H4 (cell line): ENCODE results near the gene NOL4L. TPM values are rescaled to one million over a fixed set of nuclear protein-coding genes. Genes with fewer than 3 reads are reported as not detected.

ENCODE experiments used
- DNase-seq: peaks from one replicate; pipeline ENCODE4 v3.0.0-alpha.2; 2015; ENCODE audit warnings: low spot score
- total RNA-seq: library from RNA; depleted of rRNA; stranded (reverse); fragments of >200 nt; shearing (Covaris generic); gene quantifications from 2 replicates; pipeline ENCODE4 v1.2.3, GENCODE V29; 2014

The NOL4L gene
- total RNA-seq, 1 experiment from 2014 or later, result 10.6 TPM

DNA sequence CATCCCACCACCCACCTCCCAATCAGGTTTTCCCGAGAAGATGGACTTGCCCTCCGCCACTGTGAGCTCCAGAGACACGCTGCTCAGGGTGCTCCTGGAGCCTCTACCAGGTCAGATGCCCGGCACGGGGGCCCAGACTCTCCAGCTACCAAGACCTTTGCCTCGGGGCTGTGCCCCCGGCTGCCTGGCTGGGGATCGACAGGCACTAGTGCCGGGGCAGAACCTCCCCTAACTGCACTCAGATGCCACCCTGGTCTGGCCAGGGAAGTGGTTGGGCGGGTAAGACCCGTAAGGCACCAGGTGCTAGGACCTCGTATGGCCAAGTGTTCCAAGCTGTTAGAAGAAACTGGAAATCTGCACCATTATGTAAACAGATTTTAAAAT is 126.3 kb downstream of the NOL4L start:
- no peak for DNase-seq

DNA sequence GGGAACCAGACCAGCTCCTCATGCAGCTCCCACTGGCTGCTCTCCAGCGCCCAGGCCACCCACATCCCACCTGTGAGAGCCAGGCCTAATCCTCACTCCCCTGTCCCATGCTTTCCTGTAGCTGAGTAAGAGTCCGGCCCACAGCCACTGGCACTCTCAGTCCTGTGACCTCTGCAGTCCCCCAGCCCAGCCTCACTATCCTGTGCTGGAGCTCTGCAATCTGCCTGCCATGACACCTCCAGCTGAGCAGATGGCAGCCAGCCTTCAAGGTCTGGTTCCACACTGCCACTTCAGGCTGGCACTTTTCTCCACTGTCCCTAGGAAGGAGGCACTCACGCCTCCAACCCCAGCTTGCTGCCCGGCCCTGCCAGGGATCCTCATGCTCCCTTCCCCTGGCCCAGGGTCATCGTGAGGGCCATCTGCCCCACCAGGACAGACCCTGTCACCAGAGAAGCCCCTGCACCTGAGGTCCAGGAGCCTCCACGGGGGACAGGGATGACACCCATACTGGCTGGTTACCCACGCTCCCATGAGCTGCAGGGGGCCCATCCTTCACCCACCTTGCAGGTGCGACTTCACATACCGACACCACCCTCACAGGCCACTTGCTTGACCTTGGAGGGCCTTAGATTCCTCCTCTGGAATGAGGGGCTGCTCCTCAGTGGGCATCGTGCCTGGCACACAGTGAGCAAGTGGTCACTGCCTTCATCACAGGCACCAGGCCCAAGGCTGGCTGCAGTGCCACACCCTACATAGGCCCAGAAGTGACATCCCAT is 126.9 kb downstream of the NOL4L start:
- no peak for DNase-seq

DNA sequence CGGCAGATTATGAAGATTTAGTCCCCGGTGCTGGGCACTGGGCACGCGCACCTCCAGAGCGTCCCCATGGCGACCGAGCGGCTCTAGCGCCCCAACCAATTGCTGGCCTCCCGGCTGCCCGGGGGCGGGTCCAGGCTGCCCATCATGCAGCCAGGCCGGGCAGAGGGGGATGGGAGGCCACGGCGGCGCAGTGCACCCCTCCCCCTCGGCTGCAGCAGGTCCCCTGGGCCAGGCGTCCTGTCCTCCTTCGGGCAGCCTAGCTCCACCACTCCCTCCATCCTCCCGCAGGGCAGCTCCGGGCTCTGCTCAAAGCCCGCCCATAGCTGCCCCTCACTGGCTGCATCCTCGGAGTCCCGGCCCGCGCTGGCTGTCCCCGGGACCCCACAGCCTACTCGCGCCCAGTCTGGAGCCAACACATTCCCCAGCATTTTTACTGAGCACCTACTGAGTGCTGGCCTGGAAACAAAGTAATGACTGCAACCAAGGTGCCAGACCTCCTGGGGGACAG is 127.6 kb downstream of the NOL4L start:
- no peak for DNase-seq

DNA sequence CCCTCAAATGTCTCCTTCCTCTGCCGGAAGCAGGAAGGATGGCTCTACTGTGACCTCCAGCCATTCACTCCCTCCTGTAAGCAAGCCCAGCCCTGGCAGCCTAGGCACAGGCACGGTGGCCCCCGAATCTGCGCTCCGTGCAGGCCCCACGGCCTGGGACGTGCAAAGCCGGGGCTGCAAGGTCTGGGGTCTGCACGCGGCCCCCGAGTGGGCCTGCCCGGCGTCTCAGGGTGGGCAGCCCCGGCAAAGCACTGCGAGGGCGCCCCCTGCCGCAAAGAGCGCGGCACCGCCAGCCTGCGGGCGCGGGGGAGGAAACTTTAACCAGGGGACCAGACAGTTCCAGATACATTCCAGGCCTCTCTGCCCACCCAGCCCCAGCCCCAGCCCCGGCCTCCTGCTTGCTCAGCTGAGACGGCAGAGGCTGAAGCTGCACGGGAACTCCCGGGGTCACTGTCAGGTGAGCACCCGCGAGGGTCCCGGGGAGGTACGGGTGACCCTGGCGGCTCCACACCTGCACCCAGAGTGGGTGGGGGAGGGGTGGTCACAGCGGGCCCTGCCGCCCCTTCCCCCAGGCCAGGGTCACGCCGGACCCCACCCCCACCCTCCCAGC is 128.2 kb downstream of the NOL4L start:
- DNase-seq, result no peak

DNA sequence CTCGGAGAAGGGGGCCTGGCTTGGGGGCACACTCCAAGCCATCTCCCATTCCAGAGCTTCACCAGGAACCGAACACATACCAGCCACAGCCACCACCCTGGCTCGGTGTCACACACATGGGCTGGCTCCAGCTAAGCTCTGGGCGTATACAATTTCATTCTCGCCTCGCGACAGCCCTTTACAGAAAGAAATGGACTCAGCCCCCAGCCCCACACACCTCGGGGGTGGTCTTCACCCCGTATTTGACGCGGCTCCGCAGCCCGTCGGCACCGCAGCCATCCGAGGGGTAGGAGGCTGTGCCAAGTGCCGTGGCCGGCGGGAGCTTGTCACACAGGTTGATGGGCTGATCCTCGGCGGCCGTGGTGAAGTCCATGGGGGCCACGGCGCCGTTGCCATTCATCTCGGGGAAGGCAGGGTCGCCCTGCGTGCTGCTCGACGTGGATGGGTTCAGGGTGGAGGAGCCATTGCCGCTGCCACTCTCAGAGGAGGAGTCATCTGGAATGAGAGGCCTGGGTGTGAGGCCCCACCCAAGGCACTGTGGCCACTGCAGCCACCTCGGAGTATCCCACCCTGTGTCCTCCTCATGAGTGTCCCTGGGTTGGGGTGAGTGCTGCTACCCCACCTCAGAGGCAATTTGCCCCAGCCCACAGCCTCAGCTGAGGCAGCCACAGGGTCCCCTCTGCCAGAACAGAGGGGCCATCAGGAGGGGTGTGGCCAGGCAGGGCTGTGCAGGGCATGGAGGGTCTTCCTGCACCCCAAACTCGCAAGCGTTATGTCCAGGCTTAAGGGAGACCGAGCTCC is 129.0 kb downstream of the NOL4L start:
- no peak for DNase-seq

DNA sequence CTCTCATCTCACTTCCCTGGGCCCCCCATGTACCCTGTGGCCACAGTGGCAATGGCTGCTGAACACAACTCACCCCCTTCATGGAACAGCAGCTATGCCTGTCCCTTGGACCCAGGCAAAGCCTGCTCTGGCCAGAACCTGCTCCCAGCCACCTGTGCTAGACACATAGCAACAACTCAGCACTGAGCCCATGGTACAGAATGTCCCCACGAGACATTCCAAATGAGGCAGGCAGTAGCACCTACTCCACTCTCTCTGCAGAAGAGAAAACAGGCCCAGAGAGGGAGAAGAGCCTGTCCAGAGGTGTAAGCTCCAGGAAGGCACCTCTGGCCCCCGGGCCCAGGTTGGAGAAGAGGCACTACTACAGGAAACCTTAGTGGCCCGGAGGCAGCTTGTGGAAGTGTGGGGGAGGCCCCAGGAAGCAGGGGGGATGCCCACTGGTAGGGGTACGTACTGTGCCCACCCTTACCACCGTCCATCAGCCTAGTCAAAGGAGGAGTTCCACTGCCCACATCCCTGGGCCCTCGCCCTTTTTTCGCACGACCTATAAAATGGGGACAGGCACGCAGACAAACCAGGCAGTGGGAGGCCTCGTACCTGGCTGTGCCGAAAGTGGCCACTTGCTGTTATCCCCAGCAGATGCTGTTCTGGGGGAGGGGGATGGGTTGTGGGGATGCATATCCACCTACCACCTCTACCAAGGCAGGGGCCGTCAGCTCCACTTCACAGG is 129.8 kb downstream of the NOL4L start:
- DNase-seq, result no peak

DNA sequence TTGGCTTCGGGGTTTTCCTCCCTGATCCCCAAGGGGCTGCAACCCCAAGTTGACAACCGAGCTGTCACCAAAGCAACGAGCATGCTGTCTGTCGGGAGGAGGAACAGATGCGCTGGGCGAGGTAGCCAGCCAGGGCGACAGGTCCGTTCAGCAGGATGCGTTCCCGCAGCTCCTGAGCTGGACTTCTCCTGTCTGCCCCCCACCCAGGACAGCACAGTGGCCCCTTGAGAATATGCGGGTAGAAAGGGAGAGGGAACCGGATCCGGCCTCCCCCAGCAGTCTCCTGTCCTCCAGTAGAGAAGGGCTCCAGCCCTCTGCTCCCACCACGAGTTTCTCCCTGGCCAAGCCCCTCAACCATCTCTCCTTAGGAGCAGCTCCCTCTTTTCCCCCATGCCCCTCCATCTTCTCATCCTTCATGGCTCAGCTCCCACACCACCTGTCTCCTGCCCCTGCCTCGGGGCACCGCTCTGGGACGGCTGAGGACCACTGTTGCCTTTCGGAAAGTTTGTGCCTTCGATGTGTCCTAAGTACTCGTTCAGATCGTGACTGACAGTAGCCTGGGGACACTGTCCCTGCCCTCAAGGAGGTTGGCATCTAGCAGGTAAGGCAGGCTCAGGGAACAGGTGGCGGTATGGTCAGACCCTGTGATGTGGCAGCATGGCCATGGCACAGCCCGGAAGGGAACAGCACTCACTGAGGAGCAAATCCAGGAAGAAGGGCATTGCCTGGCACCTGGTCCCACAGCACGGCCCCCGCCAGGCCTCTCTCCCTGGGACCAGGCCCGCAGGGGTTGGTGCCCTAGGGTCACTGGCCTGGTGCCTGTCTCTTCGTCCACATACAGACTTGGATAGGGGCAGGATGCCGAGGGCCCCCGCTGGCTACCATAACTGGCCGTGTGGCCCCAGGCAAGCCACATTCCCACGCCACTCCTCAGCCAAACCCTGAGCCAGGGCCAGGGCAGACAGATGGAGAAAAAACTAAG is 130.7 kb downstream of the NOL4L start:
- DNase-seq, result no peak

DNA sequence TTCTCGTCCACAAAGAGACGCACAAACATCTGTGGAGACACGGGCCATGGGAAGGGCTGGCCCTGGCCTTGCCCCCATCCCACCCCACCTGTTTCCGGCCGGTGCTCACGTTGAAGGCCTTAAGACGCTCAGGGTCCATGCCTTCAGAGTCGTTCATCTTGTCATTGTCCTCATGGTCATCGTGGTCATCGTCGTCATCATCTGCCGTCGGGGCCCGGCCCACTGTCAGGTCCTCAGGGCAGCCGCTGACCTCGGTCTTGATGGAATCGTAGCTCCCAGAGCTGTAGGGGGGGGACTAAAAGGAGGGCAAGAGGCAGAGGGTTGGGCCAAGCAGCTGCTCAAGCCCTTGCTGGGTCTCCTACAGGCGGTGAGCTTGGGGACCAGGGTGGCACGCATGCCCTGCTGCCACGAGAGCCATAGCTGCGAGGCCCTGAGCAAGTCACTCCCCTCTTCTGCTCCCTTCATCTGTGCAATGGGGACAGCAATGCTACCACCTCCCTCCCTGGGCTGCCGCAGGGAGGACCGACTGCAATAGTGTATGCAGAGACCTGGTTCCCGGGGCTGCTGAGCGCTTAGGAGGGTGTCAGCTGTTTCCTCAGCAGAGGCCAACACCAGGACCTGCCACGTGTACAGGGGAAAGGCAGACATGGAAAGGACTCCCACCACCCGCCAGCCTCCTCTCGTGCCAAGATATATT is 131.5 kb downstream of the NOL4L start:
- no peak for DNase-seq

DNA sequence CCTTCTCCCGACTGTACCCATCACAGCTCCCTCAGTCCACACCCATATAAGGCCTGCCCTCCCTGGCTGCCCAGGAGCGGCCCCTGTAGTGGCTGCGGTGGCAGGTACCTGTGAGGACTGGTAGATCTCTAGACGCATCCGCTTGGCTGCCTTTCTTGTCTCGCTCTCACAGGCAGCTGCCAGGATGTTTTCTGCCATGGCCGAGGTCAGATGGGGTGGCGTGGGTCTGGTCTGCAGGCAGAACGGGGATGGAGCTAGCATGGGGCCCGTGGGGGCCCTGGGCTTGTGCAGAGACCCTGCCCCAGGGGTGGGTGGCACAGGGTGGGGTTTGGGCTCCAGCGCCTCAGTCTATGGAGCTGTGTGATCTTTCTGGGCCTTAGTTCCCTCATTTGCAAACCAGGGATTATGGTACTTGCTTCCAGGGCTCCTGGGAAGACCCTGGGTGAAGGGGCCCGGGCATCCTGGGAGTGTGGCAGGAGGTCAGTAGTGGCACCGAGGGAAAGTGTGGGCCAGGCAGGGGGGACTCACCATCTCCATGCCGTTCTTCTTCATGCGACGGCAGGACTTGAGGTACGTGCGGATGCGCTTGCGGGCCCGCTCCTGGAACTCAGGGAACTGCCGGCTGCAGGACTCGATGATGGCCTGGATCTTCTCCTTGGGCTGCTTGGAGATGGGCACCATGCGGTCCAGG is 132.2 kb downstream of the NOL4L start:
- DNase-seq, result no peak

DNA sequence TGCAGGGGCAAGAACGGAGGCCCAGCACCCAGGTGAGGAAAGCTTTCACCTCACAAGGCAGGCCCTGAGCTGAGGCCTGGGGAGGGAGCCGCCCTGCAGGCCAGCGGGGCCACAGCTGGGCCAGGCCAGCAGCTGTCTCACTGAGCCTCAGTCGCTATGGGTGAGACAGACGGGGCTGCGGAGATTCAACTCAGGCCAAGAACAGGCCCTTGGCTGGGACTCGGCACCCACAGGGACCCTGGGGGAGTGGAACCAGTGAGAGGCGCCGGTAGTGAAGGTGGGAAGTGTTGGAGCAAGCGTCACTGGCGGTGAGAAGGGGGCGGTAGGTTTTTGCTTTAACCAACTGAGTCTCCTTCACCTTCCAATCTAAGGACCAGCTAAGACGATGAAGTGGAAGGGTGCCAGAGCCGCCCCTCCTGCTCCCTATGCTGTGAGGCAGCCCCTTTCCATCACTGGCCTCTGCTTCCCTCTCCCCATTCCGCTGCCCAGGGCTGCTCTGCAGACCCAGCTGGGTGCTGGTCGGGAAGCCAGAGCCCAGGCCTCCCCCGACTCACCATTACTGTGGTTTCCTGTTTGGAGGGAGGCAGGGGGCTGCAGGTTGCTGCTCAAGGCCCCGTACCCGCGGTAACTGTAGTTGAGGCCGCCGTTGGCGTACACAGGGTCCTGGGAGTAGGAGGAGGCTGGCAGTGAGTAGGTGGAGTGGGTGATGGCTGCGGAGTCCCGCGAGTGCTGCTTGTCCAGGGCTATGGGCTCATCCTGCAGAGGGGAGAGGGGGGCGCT is 133.3 kb downstream of the NOL4L start:
- no peak for DNase-seq

DNA sequence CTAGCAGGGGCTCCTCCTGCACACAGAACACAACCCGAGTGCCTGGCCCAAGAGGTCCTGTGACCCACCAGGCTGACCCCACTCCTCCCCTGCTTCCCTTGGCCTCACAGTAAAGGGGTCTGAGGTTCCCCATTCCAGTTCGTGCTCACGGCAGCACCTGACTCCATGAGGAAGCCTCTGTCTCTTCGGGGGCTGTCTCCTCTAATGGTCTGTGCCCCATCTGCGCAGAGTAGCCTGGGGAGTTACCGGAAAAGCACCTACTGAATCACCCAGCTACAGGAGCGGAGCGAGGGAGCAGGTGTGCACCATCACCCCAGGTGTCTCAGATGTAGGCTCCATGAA is 133.8 kb downstream of the NOL4L start:
- no peak for DNase-seq

DNA sequence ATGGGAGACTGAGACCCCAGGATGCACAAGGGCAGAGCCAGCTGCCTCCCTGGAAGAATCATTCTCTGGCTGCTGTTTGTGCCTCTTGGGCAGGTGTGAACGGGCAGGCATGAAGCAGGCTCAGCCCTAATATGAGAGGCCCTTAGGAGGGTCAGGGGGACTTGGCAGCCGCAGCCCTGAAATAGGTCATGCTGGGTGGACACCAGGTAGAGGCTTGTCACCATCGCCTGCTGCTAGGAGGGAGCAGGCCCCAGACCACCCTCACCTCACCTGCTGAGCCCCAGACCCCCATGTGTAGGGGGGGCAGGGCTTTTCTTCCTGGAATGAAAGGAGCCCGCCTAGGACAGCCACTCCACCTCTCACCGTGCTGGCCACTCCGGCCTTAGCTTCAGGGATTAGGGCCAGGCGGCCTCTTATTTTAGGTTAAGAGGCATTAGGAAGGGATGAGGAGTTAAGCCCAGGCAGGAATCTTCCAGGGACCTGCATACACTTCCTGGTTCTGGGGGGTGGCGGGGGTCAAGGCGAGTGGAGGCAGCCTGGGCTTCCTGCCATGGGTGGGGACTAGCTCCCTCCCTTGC is 134.6 kb downstream of the NOL4L start:
- no peak for DNase-seq

DNA sequence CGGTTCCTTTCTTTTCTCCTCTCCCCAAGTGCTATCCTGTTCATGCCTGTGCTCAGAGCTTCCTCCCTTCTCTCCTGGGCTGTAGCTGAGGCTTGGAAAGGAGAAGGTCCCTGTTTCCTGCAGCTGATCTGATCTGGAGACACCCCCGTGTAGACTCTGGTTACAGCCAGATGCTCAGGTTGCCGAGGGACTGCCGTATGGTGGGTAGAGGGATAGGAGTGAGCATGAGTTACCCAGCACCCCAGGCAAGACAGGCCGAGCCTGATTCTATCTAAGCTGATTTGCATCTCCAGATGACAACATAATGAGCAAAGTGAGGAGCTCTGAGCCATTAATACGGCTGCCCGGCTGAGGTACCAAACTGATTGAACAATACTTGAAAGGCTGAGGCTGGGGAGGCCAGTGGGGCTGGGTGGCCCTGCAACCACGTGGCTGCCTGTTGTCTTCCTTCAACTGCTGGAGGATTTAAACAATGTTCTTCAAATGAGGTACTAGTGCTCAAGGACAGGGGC is 135.2 kb downstream of the NOL4L start:
- DNase-seq, result no peak

DNA sequence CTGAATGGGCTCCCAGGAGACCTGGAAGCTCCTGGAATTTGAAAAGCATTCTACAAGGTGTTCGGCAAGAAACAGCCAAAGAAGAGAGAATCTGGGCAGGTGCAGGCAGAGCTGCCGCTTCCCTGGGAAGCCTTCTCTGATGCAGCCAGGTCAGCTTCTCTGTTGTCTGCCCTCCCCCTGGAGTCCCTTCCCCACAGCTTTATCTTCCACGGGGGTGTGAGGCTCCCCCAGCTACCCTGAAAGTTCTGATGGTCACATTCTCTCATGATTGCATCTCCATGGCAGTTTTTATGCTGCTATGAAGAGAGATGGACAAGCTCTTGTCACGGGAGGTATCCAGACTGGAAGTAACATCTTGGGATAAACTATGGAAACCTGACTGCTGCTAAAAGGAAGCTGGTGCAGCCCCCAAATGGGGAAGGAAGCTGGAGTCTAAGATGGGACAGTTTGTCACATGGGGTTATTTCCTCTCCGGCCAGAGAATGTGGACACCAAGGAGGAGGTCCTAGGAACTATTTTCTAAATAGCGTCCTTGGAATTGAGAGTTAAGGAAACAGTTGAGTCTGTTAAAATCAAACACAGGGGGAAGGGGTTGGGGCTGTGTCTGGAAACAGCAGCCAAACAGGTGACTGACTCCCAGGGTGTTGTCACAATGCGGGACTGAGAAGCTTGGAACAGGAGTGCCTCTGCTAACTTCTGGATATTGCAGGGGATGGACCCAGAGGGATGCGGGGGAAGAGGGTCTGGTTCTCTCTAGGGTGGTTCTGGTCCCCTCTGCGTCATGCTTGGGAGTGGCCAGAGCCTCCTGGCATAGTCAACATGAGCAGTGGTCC is 135.9 kb downstream of the NOL4L start:
- DNase-seq, result no peak

DNA sequence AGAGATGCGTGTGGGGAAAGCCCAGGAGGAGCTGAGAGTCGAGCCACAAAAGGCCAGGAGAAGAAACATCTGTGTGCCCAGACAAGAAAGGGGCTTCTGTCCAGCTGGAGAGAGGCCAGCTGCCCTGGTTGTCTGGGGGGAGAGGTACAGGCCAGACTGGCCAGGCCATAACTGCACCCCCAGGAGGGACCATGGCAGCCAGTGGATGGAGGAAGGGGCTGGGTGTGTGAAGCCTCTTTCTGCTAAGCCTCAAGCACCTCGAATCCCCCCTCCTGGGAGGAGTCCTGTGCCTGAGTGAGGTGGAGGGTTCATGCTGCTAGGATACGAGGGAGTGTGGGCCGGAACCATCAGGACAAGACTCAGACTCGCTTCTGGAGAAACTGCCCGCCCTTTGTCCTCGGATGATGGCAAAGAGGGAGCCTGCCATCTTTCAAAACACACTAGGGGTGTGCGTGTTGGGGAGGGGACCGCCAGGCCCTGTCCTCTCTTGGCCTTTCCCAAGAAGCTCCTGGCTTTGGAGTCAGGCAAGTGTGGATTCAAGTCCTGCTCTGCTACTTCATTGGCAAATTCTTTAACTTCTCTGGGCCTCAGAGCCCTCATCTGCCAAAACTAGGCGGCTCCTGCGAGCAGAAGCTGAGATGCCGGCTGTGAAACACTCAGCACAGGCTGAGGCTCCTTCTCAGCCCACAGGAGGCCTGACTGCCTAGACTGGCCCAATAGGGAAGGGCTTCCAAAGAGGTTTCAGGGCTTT is 136.7 kb downstream of the NOL4L start:
- DNase-seq, result no peak
